Cardiac muscle cell (in vitro differentiated cells and primary cell): Measurements from ENCODE around the gene ITGAE. TPM values are rescaled to one million over a fixed set of nuclear protein-coding genes. Genes with fewer than 3 reads are reported as not detected.
"Not testable (repeated sequence)": the region's sequence is repeated elsewhere in the genome, so short reads cannot be mapped to it uniquely, and the experiment has no call there.

Experiments
- DNase-seq, 2 donors: peaks; one replicate each; pipeline versions ENCODE4 v3.0.0 to v3.0.0-alpha.2; 2010 to 2017; ENCODE audit warnings: low read depth in 1 of 2, low spot score in 1 of 2
- H3K27ac ChIP-seq: fragments of 200-600 bp; sonication (generic); 2 replicates; pipeline ENCODE4 v1.5.1; 2016
- H3K27me3 ChIP-seq: fragments of 200-600 bp; sonication (generic); 2 replicates; pipeline ENCODE4 v1.6.0; 2016; ENCODE audit warnings: control low read depth
- H3K36me3 ChIP-seq: fragments of 200-600 bp; sonication (generic); 2 replicates; pipeline ENCODE4 v1.5.1; 2016; ENCODE audit warnings: control low read depth
- H3K4me1 ChIP-seq: fragments of 200-600 bp; sonication (generic); 2 replicates; pipeline ENCODE4 v1.8.1; 2017; ENCODE audit warnings: low read depth, mild to moderate bottlenecking, mixed run types
- H3K4me3 ChIP-seq: fragments of 200-600 bp; sonication (generic); 2 replicates; pipeline ENCODE4 v1.5.1; 2016; ENCODE audit warnings: mild to moderate bottlenecking
- H3K9me3 ChIP-seq: fragments of 200-600 bp; sonication (generic); 2 replicates; pipeline ENCODE4 v1.5.1; 2017; ENCODE audit warnings: low read depth, mild to moderate bottlenecking, control low read depth
- polyA plus RNA-seq: library from polyadenylated mRNA; unstranded; fragments of >200 nt; fragmentation: Nextera tagmentation; extraction: Ambion mirVana; gene quantifications from 2 replicates; pipeline ENCODE4 v1.2.1, GENCODE V29; 2016
- total RNA-seq: library from RNA; depleted of rRNA; stranded (reverse); fragments of >200 nt; gene quantifications from 2 replicates; pipeline ENCODE4 v1.2.3, GENCODE V29; 2016
- TF ChIP-seq, protein P1 (sequence below): IDR thresholded peaks from 2 replicates; pipeline ENCODE4 v1.5.1; 2012; ENCODE audit warnings: low read depth, mild to moderate bottlenecking, low read length

ITGAE gene
- total and polyA plus RNA-seq, 2 experiments from 2014 or later = 15.6 to 86.6 TPM

DNA sequence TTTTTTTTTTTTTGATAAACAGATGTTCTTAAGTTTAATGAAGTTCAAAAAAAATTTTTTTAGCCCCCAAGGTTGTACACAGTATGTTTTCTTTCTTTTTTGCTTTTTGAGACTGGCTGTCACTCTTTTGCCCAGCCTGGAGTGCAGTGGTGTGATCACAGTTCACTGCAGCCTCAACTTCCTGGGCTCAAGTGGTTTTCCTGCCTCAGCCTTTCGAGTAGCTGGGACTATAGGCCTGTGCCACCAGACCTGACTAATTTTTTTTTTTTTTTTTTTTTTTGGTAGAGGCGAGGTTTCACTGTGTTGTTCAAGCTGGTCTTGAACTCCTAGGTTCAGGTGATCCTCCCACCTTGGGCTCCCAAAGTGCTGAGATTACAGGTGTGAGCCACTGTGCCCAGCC lies 12.8 kb downstream of the ITGAE start:
- Histone ChIP-seq H3K27ac (no peak overlapping the region), H3K9me3 (no peaks in the 10 kb centered on the region), H3K27me3 (no peaks in the 10 kb centered on the region), H3K36me3 (no peaks in the 10 kb centered on the region), H3K4me3 (no peak overlapping the region), H3K4me1 (no peaks in the 10 kb centered on the region)
- TF ChIP-seq, protein P1, sequence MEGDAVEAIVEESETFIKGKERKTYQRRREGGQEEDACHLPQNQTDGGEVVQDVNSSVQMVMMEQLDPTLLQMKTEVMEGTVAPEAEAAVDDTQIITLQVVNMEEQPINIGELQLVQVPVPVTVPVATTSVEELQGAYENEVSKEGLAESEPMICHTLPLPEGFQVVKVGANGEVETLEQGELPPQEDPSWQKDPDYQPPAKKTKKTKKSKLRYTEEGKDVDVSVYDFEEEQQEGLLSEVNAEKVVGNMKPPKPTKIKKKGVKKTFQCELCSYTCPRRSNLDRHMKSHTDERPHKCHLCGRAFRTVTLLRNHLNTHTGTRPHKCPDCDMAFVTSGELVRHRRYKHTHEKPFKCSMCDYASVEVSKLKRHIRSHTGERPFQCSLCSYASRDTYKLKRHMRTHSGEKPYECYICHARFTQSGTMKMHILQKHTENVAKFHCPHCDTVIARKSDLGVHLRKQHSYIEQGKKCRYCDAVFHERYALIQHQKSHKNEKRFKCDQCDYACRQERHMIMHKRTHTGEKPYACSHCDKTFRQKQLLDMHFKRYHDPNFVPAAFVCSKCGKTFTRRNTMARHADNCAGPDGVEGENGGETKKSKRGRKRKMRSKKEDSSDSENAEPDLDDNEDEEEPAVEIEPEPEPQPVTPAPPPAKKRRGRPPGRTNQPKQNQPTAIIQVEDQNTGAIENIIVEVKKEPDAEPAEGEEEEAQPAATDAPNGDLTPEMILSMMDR = no peak
- no peak for DNase-seq

DNA sequence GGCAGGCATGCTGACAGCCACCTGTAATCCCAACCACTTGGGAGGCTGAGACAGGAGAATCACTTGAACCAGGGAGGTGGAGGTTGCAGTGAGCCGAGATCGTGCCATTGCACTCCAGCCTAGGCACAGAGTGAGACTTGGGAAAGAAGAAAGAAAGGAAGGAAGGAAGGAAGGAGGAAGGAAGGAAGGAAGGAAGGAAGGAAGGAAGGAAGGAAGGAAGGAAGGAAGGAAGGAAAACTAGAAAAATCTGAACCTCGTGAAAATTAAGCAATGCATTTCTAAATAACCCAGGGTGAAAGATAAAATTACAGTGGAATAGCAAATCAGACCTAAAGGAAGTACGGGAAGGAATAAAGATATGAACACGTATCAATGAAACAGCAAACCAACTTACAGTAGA lies 15.7 kb downstream of the ITGAE start:
- DNase-seq, H3K27me3 ChIP-seq, H3K36me3 ChIP-seq, H3K4me3 ChIP-seq, H3K4me1 ChIP-seq, H3K9me3 ChIP-seq, H3K27ac ChIP-seq: not testable (repeated sequence)

- no peak for DNase-seq
- TF ChIP-seq, protein P1 = no peak
Observed at GRCh38 chr17:3782751-3783150, 18.2 kb downstream of the ITGAE start.

GRCh38 chr17:3780986-3781385 lies 20.0 kb downstream of the ITGAE start:
- H3K27ac ChIP-seq = no peak overlapping the region
- no peaks in the 10 kb centered on the region for H3K27me3 ChIP-seq
- no peak for DNase-seq
- no peaks in the 10 kb centered on the region for H3K4me1 ChIP-seq
- no peaks in the 10 kb centered on the region for H3K36me3 ChIP-seq
- no peaks in the 10 kb centered on the region for H3K9me3 ChIP-seq
- TF ChIP-seq, protein P1 = no peak
- no peak overlapping the region for H3K4me3 ChIP-seq

More at GRCh38 chr17:3782751-3783150, 18.2 kb downstream of the ITGAE start:
- Histone ChIP-seq H3K27me3 (no peaks in the 10 kb centered on the region), H3K27ac (no peak overlapping the region), H3K4me3 (no peak overlapping the region), H3K9me3 (no peaks in the 10 kb centered on the region), H3K4me1 (no peaks in the 10 kb centered on the region), H3K36me3 (no peaks in the 10 kb centered on the region)

DNA sequence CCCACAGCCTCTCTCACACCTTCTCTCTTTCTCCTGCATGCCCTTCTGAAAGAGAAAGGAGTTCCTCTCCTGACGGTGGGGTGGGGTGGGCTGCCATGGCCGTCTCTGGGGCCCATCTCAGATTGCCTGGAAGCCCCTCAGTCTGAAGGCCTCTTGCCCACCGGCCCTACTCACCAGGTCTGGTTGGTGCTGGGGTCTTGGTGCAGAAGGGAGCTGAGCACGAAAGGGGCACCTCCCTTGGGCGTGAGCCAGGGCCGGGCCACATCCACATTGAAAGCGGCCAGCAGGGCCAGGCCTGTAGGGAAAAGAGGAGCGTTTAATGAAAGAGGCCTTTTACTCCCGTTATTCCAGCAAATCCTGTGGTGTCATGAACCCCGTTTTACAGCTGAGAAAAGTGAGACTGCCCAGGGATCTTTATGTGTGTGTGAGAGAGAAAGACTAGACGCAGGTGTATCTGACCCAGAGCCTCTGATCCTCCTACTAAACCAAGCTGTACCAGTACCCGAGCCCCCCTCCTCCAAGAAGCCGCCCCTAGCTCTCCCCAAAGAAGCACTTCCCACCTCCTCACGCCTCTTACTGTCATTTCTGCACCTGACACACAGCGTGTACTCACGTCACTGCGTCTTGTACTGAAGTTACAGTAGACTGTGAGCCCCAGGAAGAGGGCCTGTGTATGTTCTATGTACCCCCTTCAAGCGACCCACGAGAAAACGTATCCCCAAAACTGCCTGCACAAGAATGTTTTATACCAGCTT lies 23.4 kb downstream of the ITGAE start:
- no peaks in the 10 kb centered on the region for H3K27me3 ChIP-seq
- H3K36me3 ChIP-seq = no peaks in the 10 kb centered on the region
- no peaks in the 10 kb centered on the region for H3K9me3 ChIP-seq
- H3K4me1 ChIP-seq = no peaks in the 10 kb centered on the region
- DNase-seq = no peak
- H3K27ac ChIP-seq = no peak overlapping the region
- TF ChIP-seq, protein P1 = no peak
- no peak overlapping the region for H3K4me3 ChIP-seq

DNA sequence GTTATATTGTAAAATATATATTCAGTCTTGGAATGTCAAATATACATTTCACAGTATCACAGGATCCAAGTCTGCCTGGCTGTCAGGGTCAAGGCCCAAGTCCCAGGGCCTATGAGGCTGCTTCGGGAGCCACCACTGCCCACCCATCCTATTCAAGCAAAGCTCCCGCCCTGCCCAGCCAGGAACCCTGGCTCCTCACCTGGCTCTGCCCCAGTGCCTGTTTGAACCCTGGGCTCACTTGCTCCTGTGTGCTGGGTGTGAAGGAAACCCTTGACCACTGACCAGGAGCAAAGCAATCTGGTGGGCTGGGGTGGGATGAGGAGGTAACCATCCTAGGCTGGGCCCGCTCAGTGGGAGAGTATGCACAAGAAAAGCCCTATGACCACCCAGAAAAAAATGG lies 27.0 kb downstream of the ITGAE start:
- Histone ChIP-seq H3K4me3 (no peak overlapping the region), H3K27ac (no peak overlapping the region), H3K27me3 (no peaks in the 10 kb centered on the region), H3K9me3 (no peaks in the 10 kb centered on the region), H3K4me1 (no peaks in the 10 kb centered on the region), H3K36me3 (no peaks in the 10 kb centered on the region)
- no peak for DNase-seq
- TF ChIP-seq, protein P1 = no peak
